ENCODE data around the gene TMPRSS12.

GRCh38 chr12:50803230-50803875 is 39.4 kb upstream of the TMPRSS12 start:
- TF ChIP-seq CTCF (IDR thresholded peaks at IDR 0.05) (no peak), SIN3A (IDR thresholded peaks at IDR 0.05; ENCODE audit: borderline replicate concordance, insufficient read depth, low read depth, low read length) (no peak)
- TF ChIP-seq, protein P1, sequence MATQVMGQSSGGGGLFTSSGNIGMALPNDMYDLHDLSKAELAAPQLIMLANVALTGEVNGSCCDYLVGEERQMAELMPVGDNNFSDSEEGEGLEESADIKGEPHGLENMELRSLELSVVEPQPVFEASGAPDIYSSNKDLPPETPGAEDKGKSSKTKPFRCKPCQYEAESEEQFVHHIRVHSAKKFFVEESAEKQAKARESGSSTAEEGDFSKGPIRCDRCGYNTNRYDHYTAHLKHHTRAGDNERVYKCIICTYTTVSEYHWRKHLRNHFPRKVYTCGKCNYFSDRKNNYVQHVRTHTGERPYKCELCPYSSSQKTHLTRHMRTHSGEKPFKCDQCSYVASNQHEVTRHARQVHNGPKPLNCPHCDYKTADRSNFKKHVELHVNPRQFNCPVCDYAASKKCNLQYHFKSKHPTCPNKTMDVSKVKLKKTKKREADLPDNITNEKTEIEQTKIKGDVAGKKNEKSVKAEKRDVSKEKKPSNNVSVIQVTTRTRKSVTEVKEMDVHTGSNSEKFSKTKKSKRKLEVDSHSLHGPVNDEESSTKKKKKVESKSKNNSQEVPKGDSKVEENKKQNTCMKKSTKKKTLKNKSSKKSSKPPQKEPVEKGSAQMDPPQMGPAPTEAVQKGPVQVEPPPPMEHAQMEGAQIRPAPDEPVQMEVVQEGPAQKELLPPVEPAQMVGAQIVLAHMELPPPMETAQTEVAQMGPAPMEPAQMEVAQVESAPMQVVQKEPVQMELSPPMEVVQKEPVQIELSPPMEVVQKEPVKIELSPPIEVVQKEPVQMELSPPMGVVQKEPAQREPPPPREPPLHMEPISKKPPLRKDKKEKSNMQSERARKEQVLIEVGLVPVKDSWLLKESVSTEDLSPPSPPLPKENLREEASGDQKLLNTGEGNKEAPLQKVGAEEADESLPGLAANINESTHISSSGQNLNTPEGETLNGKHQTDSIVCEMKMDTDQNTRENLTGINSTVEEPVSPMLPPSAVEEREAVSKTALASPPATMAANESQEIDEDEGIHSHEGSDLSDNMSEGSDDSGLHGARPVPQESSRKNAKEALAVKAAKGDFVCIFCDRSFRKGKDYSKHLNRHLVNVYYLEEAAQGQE (IDR thresholded peaks at IDR 0.05; ENCODE audit: insufficient read depth in 1 of 2, low read depth in 2 of 2, low read length in 1 of 2): no peak
